T-helper 22 cell (primary cell): ENCODE results near the gene PLTP.
"Not testable (repeated sequence)": the region's sequence is repeated elsewhere in the genome, so short reads cannot be mapped to it uniquely, and the experiment has no call there.

ENCODE experiments used
- DNase-seq: peaks from one replicate; pipeline ENCODE4 v3.0.0-alpha.2; 2020; ENCODE audit warnings: low read depth

The PLTP gene

GRCh38 chr20:45874104-45874481 lies 37.9 kb downstream of the PLTP start:
- not testable (repeated sequence) for DNase-seq

GRCh38 chr20:45873409-45874103 lies 38.4 kb downstream of the PLTP start:
- DNase-seq, result no peak

- DNase-seq, result no peak
These were observed 39.3 kb downstream of the PLTP start for GRCh38 chr20:45872626-45873025.

- DNase-seq, result no peak
These were observed 44.2 kb downstream of the PLTP start for GRCh38 chr20:45867819-45868176.

- no peak for DNase-seq
These were observed 44.7 kb downstream of the PLTP start for GRCh38 chr20:45867136-45867818.

- no peak for DNase-seq
These were observed 45.5 kb downstream of the PLTP start for GRCh38 chr20:45866454-45866853.

- DNase-seq, result no peak
These were observed 48.1 kb downstream of the PLTP start for GRCh38 chr20:45863543-45864470.

- no peak for DNase-seq
These were observed 50.5 kb downstream of the PLTP start for GRCh38 chr20:45861221-45862075.

GRCh38 chr20:45860560-45861220 lies 51.3 kb downstream of the PLTP start:
- no peak for DNase-seq

GRCh38 chr20:45859916-45860315 lies 52.0 kb downstream of the PLTP start:
- no peak for DNase-seq

- DNase-seq, result no peak
These were observed 54.1 kb downstream of the PLTP start for GRCh38 chr20:45857882-45858216.

- peak; percentile 93 for DNase-seq
These were observed 54.7 kb downstream of the PLTP start, which contains the start of the genes ACOT8 and ZSWIM3 for GRCh38 chr20:45857114-45857881. ACOT8 (minus strand) TSS chr20:45857392; CDS start chr20:45857315, 77 bp downstream. ZSWIM3 (plus strand) TSS chr20:45857614; CDS start chr20:45857826, 212 bp downstream.

GRCh38 chr20:45853484-45853883 lies 58.5 kb downstream of the PLTP start:
- DNase-seq, result no peak

- DNase-seq, result no peak
These were observed 59.6 kb downstream of the PLTP start for GRCh38 chr20:45852326-45852725.

- no peak for DNase-seq
These were observed 60.5 kb downstream of the PLTP start for GRCh38 chr20:45851501-45851900.

- DNase-seq, result no peak
These were observed 61.0 kb downstream of the PLTP start for GRCh38 chr20:45850926-45851325.

- no peak for DNase-seq
These were observed 61.7 kb downstream of the PLTP start for GRCh38 chr20:45850238-45850637.

- no peak for DNase-seq
These were observed 62.9 kb downstream of the PLTP start for GRCh38 chr20:45848969-45849582.
